HEK293T (cell line): ENCODE measurements around the gene IL1R2.

Experiments
- CTCF ChIA-PET: fragments of 350-600 bp; formaldehyde crosslinking; extraction: SDS; loops from one replicate; lab custom pipeline; 2021; ENCODE audit warnings: antibody characterized with exemption, inconsistent platforms; lab: Yijun Ruan, JAX
- POLR2A ChIA-PET: fragments of 350-600 bp; formaldehyde crosslinking; extraction: SDS; loops from one replicate; lab custom pipeline; 2020; ENCODE audit warnings: antibody characterized with exemption, inconsistent platforms; lab: Yijun Ruan, JAX
- DNase-seq: peaks from one replicate; pipeline ENCODE4 v3.0.0; 2012; ENCODE audit warnings: mixed read lengths; ENCODE audit errors: extremely low spot score
- ARNT ChIP-seq: fragments of 450-650 bp; IDR thresholded peaks from 2 replicates; pipeline ENCODE4 v1.6.1; 2017; ENCODE audit warnings: mild to moderate bottlenecking
- BHLHE40 ChIP-seq: fragments of 450-650 bp; IDR thresholded peaks from 2 replicates; pipeline ENCODE4 v1.6.1; 2016; ENCODE audit warnings: mild to moderate bottlenecking, moderate library complexity, borderline replicate concordance
- CTBP1 ChIP-seq: fragments of 450-650 bp; IDR thresholded peaks from 2 replicates; pipeline ENCODE4 v1.6.1; 2016; ENCODE audit warnings: borderline replicate concordance
- ELF4 ChIP-seq: fragments of 450-650 bp; IDR thresholded peaks from 2 replicates; pipeline ENCODE4 v1.6.1; 2017; ENCODE audit warnings: antibody characterized with exemption
- FOXA1 ChIP-seq: fragments of 450-650 bp; IDR thresholded peaks from 2 replicates; pipeline ENCODE4 v1.6.1; 2016; ENCODE audit warnings: mild to moderate bottlenecking
- FOXK2 ChIP-seq: fragments of 450-650 bp; IDR thresholded peaks from 2 replicates; pipeline ENCODE4 v1.6.1; 2016; ENCODE audit warnings: mild to moderate bottlenecking
- FOXM1 ChIP-seq: fragments of 450-650 bp; IDR thresholded peaks from 2 replicates; pipeline ENCODE4 v1.6.1; 2017; ENCODE audit warnings: mild to moderate bottlenecking, borderline replicate concordance
- HDGF ChIP-seq: fragments of 450-650 bp; IDR thresholded peaks from 2 replicates; pipeline ENCODE4 v1.6.1; 2017; ENCODE audit warnings: antibody characterized with exemption, borderline replicate concordance
- L3MBTL2 ChIP-seq: fragments of 450-650 bp; conservative IDR thresholded peaks from 2 replicates; pipeline ENCODE4 v1.6.1; 2016; ENCODE audit warnings: mild to moderate bottlenecking
- LEF1 ChIP-seq: fragments of 450-650 bp; IDR thresholded peaks from 2 replicates; pipeline ENCODE4 v1.6.1; 2017; ENCODE audit warnings: mild to moderate bottlenecking, borderline replicate concordance
- NFRKB ChIP-seq: fragments of 450-650 bp; IDR thresholded peaks from 2 replicates; pipeline ENCODE4 v1.6.1; 2016; ENCODE audit warnings: mild to moderate bottlenecking, moderate library complexity
- PKNOX1 ChIP-seq: fragments of 450-650 bp; IDR thresholded peaks from 2 replicates; pipeline ENCODE4 v1.6.1; 2016
- SP1 ChIP-seq: fragments of 450-650 bp; IDR thresholded peaks from 2 replicates; pipeline ENCODE4 v1.6.1; 2017
- SUZ12 ChIP-seq: fragments of 450-650 bp; IDR thresholded peaks from 2 replicates; pipeline ENCODE4 v1.6.1; 2016; ENCODE audit warnings: mild to moderate bottlenecking
- TARDBP ChIP-seq: fragments of 450-650 bp; IDR thresholded peaks from 2 replicates; pipeline ENCODE4 v1.6.1; 2016
- ZNF384 ChIP-seq: fragments of 450-650 bp; IDR thresholded peaks from 2 replicates; pipeline ENCODE4 v1.6.1; 2016

Gene IL1R2

GRCh38 chr2:101989740-101990460 is 1.9 kb upstream of the IL1R2 start:
- TF ChIP-seq ZNF384 (no peak), FOXA1 (no peak)
- POLR2A ChIA-PET: no interaction called here
- DNase-seq: no peak
- CTCF ChIA-PET: no interaction called here

GRCh38 chr2:101993772-101994171 is 2.0 kb downstream of the IL1R2 start:
- no peak for DNase-seq
- POLR2A ChIA-PET: no interaction called here
- CTCF ChIA-PET: interaction anchor here (1.4 to 2.8 kb wide), 2 partner anchors 12 to 247 kb away, joined by 4 to 13 read pairs; no protein-coding TSS in a partner anchor
- no peak for TF ChIP-seq SUZ12
- no peak for TF ChIP-seq FOXK2
- TF ChIP-seq NFRKB: no peak
- no peak for TF ChIP-seq TARDBP
- no peak for TF ChIP-seq HDGF
- TF ChIP-seq PKNOX1: no peak
- no peak for TF ChIP-seq ELF4
- no peak for TF ChIP-seq FOXM1
- no peak for TF ChIP-seq L3MBTL2
- no peak for TF ChIP-seq ZNF384
- no peak for TF ChIP-seq BHLHE40
- no peak for TF ChIP-seq SP1
- TF ChIP-seq LEF1: no peak

GRCh38 chr2:101995019-101995418 is 3.3 kb downstream of the IL1R2 start:
- POLR2A ChIA-PET: no interaction called here
- CTCF ChIA-PET: interaction anchor here (1.4 to 2.8 kb wide), 2 partner anchors 11 to 245 kb away, joined by 4 to 13 read pairs; no protein-coding TSS in a partner anchor
- TF ChIP-seq ZNF384 (no peak), ELF4 (no peak), NFRKB (no peak), LEF1 (no peak), FOXM1 (no peak), TARDBP (no peak), PKNOX1 (no peak), FOXK2 (no peak), HDGF (no peak), SUZ12 (no peak), BHLHE40 (no peak), CTBP1 (no peak), L3MBTL2 (no peak), SP1 (no peak), FOXA1 (no peak), ARNT (no peak)
- DNase-seq: no peak

GRCh38 chr2:101995804-101996203 is 4.0 kb downstream of the IL1R2 start:
- TF ChIP-seq ELF4 (no peak), ZNF384 (no peak), L3MBTL2 (no peak), LEF1 (no peak), CTBP1 (no peak)
- POLR2A ChIA-PET: no interaction called here
- CTCF ChIA-PET: interaction anchor here (2.8 kb wide), 1 partner anchor 10 kb away, joined by 13 read pairs; no protein-coding TSS in a partner anchor
- DNase-seq: no peak

- POLR2A ChIA-PET: no interaction called here
Measured at GRCh38 chr2:101998556-101998895, 6.8 kb downstream of the IL1R2 start.

GRCh38 chr2:101998896-101999789 is 7.4 kb downstream of the IL1R2 start:
- DNase-seq: no peak
- POLR2A ChIA-PET: no interaction called here
- CTCF ChIA-PET: interaction anchor here (0.6 to 2.5 kb wide), 2 partner anchors 21 to 663 kb away, joined by 3 to 10 read pairs; no protein-coding TSS in a partner anchor
- TF ChIP-seq HDGF (no peak), ZNF384 (no peak)

More at GRCh38 chr2:101998556-101998895, 6.8 kb downstream of the IL1R2 start:
- CTCF ChIA-PET: interaction anchor here (0.6 to 2.5 kb wide), 2 partner anchors 22 to 663 kb away, joined by 3 to 10 read pairs; no protein-coding TSS in a partner anchor
- TF ChIP-seq ARNT: no peak
- TF ChIP-seq FOXA1: no peak
- no peak for TF ChIP-seq FOXM1
- TF ChIP-seq NFRKB: no peak
- no peak for DNase-seq

GRCh38 chr2:102000012-102000411 is 8.3 kb downstream of the IL1R2 start:
- POLR2A ChIA-PET: no interaction called here
- DNase-seq: no peak
- CTCF ChIA-PET: interaction anchor here (2.5 kb wide), 1 partner anchor 20 kb away, joined by 10 read pairs; no protein-coding TSS in a partner anchor
- no peak for TF ChIP-seq L3MBTL2
- no peak for TF ChIP-seq CTBP1
- TF ChIP-seq FOXK2: no peak
- TF ChIP-seq TARDBP: no peak
- TF ChIP-seq FOXM1: no peak
- no peak for TF ChIP-seq ARNT
- TF ChIP-seq PKNOX1: no peak
- TF ChIP-seq BHLHE40: no peak
- no peak for TF ChIP-seq NFRKB
- TF ChIP-seq HDGF: no peak
- TF ChIP-seq ZNF384: no peak
- no peak for TF ChIP-seq SUZ12
